Stomach (tissue), 4 donors: ENCODE data around the gene MRPL58.
A peak's percentile ranks its signal among the peaks of the same experiment; 100 is the strongest.

Experiments used
- EP300 ChIP-seq: sonication (generic); formaldehyde crosslinking; IDR thresholded peaks from one replicate; pipeline ENCODE4 v1.6.1; 2017; ENCODE audit warnings: antibody characterized with exemption
- POLR2AphosphoS5 ChIP-seq, 3 donors: sonication (generic); formaldehyde crosslinking; IDR thresholded peaks; one replicate each; pipeline ENCODE4 v1.6.1; 2016; ENCODE audit warnings: antibody characterized with exemption in 3 of 3
- TF ChIP-seq, protein P1 (sequence below), 7 experiments: fragments of 450-650 bp in 4 of 7; fragments of 200-600 bp in 3 of 7; sonication (generic) in 3 of 7; IDR thresholded peaks; one replicate each; pipeline ENCODE4 v1.5.1; 2016 to 2019; ENCODE audit warnings: antibody characterized with exemption in 7 of 7, control low read depth in 2 of 7, mild to moderate bottlenecking in 1 of 7

DNA sequence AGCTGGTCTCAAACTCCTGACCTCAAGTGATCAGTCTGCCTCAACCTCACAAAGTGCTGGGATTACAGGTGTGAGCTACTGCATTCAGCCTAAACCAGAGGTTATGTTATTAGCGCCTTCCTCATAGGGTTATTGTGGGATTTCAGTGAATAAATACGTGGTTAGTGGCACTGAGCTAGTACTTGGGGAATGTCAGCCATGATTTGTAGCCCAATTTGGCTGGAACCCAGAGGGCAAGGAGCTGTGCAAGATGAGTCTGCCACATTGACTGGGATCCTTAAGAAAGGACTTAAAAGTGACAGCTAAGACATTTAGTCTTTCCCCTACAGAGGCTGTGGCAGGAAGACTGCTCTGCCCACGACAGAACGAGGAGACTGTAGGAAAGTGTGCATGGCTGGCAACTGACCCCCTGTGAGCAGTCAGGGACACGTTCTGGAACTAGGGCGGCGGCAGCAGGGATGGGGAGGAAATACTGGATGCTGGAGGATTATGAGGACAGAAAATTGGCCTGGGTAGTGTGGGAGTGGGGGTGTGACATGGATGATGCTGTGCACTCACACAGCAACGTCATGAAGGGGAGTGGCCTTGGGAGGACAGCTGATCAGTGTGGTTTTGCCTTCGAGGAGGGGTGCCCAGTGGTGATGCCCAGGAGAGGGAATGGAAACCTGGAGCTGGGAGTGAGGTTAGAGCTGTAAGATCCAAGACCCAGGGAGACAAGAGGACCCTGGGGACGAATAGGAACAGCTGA is 19.7 kb downstream of the MRPL58 start:
- TF ChIP-seq, protein P1, sequence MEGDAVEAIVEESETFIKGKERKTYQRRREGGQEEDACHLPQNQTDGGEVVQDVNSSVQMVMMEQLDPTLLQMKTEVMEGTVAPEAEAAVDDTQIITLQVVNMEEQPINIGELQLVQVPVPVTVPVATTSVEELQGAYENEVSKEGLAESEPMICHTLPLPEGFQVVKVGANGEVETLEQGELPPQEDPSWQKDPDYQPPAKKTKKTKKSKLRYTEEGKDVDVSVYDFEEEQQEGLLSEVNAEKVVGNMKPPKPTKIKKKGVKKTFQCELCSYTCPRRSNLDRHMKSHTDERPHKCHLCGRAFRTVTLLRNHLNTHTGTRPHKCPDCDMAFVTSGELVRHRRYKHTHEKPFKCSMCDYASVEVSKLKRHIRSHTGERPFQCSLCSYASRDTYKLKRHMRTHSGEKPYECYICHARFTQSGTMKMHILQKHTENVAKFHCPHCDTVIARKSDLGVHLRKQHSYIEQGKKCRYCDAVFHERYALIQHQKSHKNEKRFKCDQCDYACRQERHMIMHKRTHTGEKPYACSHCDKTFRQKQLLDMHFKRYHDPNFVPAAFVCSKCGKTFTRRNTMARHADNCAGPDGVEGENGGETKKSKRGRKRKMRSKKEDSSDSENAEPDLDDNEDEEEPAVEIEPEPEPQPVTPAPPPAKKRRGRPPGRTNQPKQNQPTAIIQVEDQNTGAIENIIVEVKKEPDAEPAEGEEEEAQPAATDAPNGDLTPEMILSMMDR (IDR thresholded peaks at IDR 0.05): no peak
- TF ChIP-seq POLR2AphosphoS5 (IDR thresholded peaks at IDR 0.05): peak in 1 of 3 donors; percentile 23
- no peak for TF ChIP-seq EP300
